Measurements from ENCODE around the gene CFAP90. TPM values are rescaled to one million over a fixed set of nuclear protein-coding genes. Genes with fewer than 3 reads are reported as not detected.

The CFAP90 gene
- total RNA-seq, 1 donor from 2014 or later = not detected

DNA sequence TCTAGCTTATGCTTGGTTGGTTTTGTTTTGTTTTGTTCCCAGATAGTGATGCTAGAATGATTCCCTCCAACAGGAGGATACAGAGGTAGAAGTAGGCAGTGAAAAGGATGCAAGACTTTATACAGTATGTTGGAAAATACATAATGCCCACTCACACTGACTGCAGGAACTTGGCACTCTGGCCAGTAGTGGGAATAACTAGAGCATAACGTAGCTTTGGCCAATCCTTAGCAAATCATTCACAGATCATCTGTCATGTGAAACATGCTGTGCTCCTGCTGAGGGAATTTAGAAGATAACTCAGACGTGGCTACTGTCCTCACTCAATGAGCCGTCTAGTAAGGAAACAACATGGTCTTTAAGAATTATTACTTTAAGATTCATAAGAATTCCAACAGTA, 13.5 kb downstream of the CFAP90 start:
- H3K4me3 Mint-ChIP-seq = no peak overlapping the region
- H3K36me3 Mint-ChIP-seq (ENCODE audit: low read depth) = no peaks in the 10 kb centered on the region
- no peak overlapping the region for H3K27ac Mint-ChIP-seq
- no peak for DNase-seq (ENCODE audit: low spot score)
- intact Hi-C loops (cut with micrococcal nuclease) = no loop called here
- no peaks in the 10 kb centered on the region for H3K9me3 Mint-ChIP-seq
- H3K4me1 Mint-ChIP-seq (ENCODE audit: low read depth) = no peaks in the 10 kb centered on the region
- peaks cover under 1% of the 10 kb centered on the region for H3K27me3 Mint-ChIP-seq (ENCODE audit: insufficient read depth)

DNA sequence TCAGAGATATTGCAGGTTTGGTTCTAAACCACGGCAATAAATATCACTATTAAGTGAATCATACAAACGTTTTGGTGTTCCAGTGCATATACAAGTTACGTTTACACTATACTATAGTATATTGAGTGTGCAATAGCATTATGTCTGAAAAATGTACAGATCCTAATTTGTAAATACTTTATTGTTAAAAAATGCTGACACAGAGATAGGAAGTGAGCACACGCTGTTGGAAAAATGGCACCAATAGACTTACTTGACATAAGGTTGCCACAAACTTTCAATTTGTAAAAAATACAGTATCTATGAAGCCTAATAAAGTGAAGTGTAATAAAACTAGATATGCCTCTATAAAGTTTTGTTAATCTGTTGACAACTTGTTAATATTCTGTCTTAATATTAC, 16.0 kb downstream of the CFAP90 start:
- intact Hi-C loops (cut with micrococcal nuclease) = no loop called here
- Mint-ChIP-seq H3K36me3 (ENCODE audit: low read depth) (no peaks in the 10 kb centered on the region), H3K4me3 (no peak overlapping the region), H3K27me3 (ENCODE audit: insufficient read depth) (no peaks in the 10 kb centered on the region), H3K4me1 (ENCODE audit: low read depth) (no peaks in the 10 kb centered on the region), H3K9me3 (no peaks in the 10 kb centered on the region), H3K27ac (no peak overlapping the region)
- no peak for DNase-seq (ENCODE audit: low spot score)

DNA sequence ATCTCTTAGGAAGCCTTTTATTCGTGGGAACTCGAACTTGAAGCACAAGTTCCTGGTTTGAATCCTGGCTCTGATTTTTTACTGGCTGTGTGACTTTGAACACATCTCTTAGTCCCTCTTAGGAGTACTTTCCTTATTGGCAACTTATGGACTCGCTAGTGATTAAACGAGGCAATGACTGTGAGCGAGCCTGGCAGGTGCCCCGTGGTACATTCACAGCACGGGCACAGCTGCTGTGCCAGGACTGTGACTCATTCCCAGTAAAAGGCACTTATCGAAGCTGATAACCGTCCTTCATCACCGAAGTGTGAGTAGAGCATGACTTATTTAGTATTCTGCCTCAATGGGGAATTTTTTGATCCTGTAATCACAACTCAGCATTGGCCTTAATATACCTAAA, 22.7 kb downstream of the CFAP90 start:
- H3K4me3 Mint-ChIP-seq = no peak overlapping the region
- no peak for DNase-seq (ENCODE audit: low spot score)
- H3K36me3 Mint-ChIP-seq (ENCODE audit: low read depth) = no peaks in the 10 kb centered on the region
- intact Hi-C loops (cut with micrococcal nuclease) = no loop called here
- no peaks in the 10 kb centered on the region for H3K4me1 Mint-ChIP-seq (ENCODE audit: low read depth)
- no peaks in the 10 kb centered on the region for H3K27me3 Mint-ChIP-seq (ENCODE audit: insufficient read depth)
- H3K27ac Mint-ChIP-seq = no peak overlapping the region
- H3K9me3 Mint-ChIP-seq = no peaks in the 10 kb centered on the region

- Mint-ChIP-seq H3K27ac (no peak overlapping the region), H3K27me3 (ENCODE audit: insufficient read depth) (no peaks in the 10 kb centered on the region), H3K4me3 (no peak overlapping the region), H3K9me3 (no peaks in the 10 kb centered on the region), H3K36me3 (ENCODE audit: low read depth) (no peaks in the 10 kb centered on the region), H3K4me1 (ENCODE audit: low read depth) (no peaks in the 10 kb centered on the region)
- intact Hi-C loops (cut with micrococcal nuclease) = no loop called here
- DNase-seq (ENCODE audit: low spot score) = no peak
These were observed 23.3 kb downstream of the CFAP90 start for GRCh38 chr5:7827610-7828009.

DNA sequence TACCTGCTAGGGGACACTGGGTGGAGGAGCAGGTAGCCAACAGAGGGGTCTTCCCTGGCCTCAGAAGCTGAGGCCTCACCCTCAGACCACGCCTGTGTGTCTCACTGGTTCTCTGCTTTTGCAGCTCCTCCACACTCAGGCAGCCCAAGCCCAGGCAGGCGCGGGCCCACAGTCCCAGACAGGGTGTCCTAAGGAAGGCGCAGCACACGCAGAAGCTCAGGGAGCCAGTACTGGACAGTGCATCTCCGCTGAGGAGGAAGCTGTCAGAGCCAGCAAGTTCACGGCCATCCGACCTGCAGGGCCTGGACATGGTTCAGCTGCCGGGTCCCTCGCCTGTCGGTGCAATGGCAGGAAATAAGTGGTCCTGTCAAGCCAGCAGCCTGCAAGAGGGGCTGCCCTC, 25.3 kb downstream of the CFAP90 start:
- Mint-ChIP-seq H3K36me3 (ENCODE audit: low read depth) (no peaks in the 10 kb centered on the region), H3K4me1 (ENCODE audit: low read depth) (no peaks in the 10 kb centered on the region), H3K27ac (no peak overlapping the region), H3K4me3 (no peak overlapping the region), H3K9me3 (no peaks in the 10 kb centered on the region), H3K27me3 (ENCODE audit: insufficient read depth) (no peaks in the 10 kb centered on the region)
- DNase-seq (ENCODE audit: low spot score) = no peak
- intact Hi-C loops (cut with micrococcal nuclease) = no loop called here

DNA sequence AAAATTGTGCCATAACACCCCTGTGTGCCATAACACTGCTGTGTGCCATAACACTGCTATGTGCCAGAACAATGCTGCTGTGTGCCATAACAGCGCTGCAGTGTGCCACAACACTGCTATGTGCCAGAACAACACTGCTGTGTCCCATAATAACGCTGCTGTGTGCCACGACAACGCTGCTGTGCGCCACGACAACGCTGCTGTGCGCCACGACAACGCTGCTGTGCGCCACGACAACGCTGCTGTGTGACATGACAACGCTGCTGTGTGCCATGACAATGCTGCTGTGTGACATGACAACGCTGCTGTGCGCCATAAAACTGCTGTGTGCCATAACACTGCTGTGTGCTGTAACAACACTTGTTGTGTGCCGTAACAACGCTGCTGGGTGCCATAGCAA, 25.9 kb downstream of the CFAP90 start:
- no peaks in the 10 kb centered on the region for H3K36me3 Mint-ChIP-seq (ENCODE audit: low read depth)
- no peaks in the 10 kb centered on the region for H3K9me3 Mint-ChIP-seq
- H3K4me1 Mint-ChIP-seq (ENCODE audit: low read depth) = no peaks in the 10 kb centered on the region
- intact Hi-C loops (cut with micrococcal nuclease) = no loop called here
- no peak overlapping the region for H3K27ac Mint-ChIP-seq
- H3K27me3 Mint-ChIP-seq (ENCODE audit: insufficient read depth) = no peaks in the 10 kb centered on the region
- no peak overlapping the region for H3K4me3 Mint-ChIP-seq
- no peak for DNase-seq (ENCODE audit: low spot score)

GRCh38 chr5:7823594-7823993, 27.3 kb downstream of the CFAP90 start:
- intact Hi-C loops (cut with micrococcal nuclease) = no loop called here
- H3K27ac Mint-ChIP-seq = no peak overlapping the region
- H3K27me3 Mint-ChIP-seq (ENCODE audit: insufficient read depth) = no peaks in the 10 kb centered on the region
- H3K4me1 Mint-ChIP-seq (ENCODE audit: low read depth) = no peaks in the 10 kb centered on the region
- DNase-seq (ENCODE audit: low spot score) = no peak
- no peak overlapping the region for H3K4me3 Mint-ChIP-seq
- H3K9me3 Mint-ChIP-seq = no peaks in the 10 kb centered on the region
- no peaks in the 10 kb centered on the region for H3K36me3 Mint-ChIP-seq (ENCODE audit: low read depth)

DNA sequence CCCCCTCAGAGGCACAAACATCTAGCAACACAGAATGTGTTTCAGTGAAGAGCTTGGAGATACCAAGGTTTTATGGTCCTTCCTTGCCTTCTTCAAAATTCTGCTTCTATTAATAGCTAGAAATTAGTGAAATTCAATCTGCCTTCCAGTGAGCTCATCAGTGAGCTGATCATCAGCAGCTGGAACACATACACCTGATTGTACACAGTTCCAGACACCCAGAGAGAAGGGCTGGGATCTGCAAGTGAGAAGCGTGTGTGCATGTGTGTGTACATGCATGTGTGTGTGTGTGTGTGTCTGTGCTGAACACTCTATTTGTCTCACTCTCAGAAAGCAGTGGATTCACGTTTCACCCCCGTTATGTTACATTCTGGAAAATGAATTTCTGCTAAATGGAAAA, 28.5 kb downstream of the CFAP90 start:
- Mint-ChIP-seq H3K27ac (no peak overlapping the region), H3K36me3 (ENCODE audit: low read depth) (no peaks in the 10 kb centered on the region)
- DNase-seq (ENCODE audit: low spot score) = no peak

DNA sequence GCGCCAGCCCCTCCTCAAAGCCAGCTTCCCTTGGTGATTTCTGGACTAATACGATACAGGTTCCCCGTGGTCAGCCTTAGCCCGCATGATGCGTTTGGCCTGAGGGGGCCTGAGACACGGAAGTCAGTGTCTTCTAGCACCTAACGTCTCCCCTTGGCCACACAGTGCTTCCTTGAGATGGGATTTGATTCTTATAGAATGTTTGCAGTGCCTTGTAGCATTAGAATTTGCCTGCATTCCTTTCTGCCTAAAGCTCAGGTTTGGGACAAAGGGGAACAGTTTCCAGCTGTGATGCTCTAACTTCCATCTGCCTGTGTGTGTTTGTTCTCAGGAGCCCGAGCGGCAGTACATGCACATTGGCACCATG, 34.4 kb downstream of the CFAP90 start:
- H3K27ac Mint-ChIP-seq = no peak overlapping the region
- no peak overlapping the region for H3K4me3 Mint-ChIP-seq
- no peak for DNase-seq (ENCODE audit: low spot score)
- peaks cover 12% of the 10 kb centered on the region for H3K27me3 Mint-ChIP-seq (ENCODE audit: insufficient read depth)
- H3K36me3 Mint-ChIP-seq (ENCODE audit: low read depth) = no peaks in the 10 kb centered on the region
- intact Hi-C loops (cut with micrococcal nuclease) = loop anchor here (1.0 to 5.0 kb wide), 2 partner anchors 49 to 995 kb away; no protein-coding TSS in a partner anchor
- H3K9me3 Mint-ChIP-seq = no peaks in the 10 kb centered on the region
- peaks cover 7% of the 10 kb centered on the region for H3K4me1 Mint-ChIP-seq (ENCODE audit: low read depth)

More for the DNA sequence above, 28.5 kb downstream of the CFAP90 start:
- intact Hi-C loops (cut with micrococcal nuclease) = no loop called here
- Mint-ChIP-seq H3K9me3 (no peaks in the 10 kb centered on the region), H3K27me3 (ENCODE audit: insufficient read depth) (no peaks in the 10 kb centered on the region), H3K4me1 (ENCODE audit: low read depth) (no peaks in the 10 kb centered on the region), H3K4me3 (no peak overlapping the region)

DNA sequence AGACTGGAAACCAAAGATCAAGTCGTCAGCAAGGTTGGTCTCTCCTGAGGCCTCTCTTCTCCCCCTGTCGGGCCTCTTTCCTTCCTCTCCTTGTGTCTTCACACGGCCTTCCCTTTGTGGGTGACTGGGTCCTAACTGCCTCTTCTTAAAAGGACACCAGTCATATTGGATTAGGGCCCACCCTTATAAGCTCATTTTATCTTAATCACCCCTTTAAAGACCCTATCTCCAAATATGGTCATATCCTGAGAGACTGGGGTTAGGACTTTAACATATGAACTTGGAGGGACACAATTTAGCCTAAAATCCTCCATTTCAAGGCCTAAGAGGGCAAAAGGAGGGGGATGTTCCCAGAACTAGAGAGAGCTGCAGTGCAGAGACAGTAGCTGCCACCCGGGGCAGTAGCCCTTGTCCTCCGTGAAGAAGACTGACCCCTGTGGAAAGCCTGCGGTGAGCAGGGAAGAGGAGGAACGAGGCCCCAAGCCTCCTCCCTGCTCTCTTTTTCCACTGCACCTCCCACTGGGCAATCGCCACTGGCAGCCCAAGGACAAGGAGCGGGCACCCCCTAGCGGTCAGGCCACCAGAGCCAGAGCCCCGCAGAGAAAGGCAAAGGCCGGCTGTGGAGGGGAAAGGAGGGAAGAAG, 34.9 kb downstream of the CFAP90 start:
- Mint-ChIP-seq H3K4me1 (ENCODE audit: low read depth) (peaks cover 7% of the 10 kb centered on the region), H3K27me3 (ENCODE audit: insufficient read depth) (peaks cover 12% of the 10 kb centered on the region), H3K27ac (no peak overlapping the region), H3K4me3 (no peak overlapping the region), H3K36me3 (ENCODE audit: low read depth) (no peaks in the 10 kb centered on the region), H3K9me3 (no peaks in the 10 kb centered on the region)
- DNase-seq (ENCODE audit: low spot score) = peak; percentile 47
- intact Hi-C loops (cut with micrococcal nuclease) = loop anchor here (1.0 to 5.0 kb wide), 2 partner anchors 49 to 995 kb away; no protein-coding TSS in a partner anchor

GRCh38 chr5:7814816-7815215, 36.1 kb downstream of the CFAP90 start:
- Mint-ChIP-seq H3K27ac (no peak overlapping the region), H3K36me3 (ENCODE audit: low read depth) (no peaks in the 10 kb centered on the region), H3K27me3 (ENCODE audit: insufficient read depth) (peaks cover 12% of the 10 kb centered on the region), H3K9me3 (no peaks in the 10 kb centered on the region), H3K4me1 (ENCODE audit: low read depth) (peaks cover 7% of the 10 kb centered on the region), H3K4me3 (no peak overlapping the region)
- no peak for DNase-seq (ENCODE audit: low spot score)
- intact Hi-C loops (cut with micrococcal nuclease) = loop anchor here (5.0 kb wide), 1 partner anchor 48 kb away; no protein-coding TSS in a partner anchor

GRCh38 chr5:7813576-7813975, 37.4 kb downstream of the CFAP90 start:
- DNase-seq (ENCODE audit: low spot score) = no peak
- Mint-ChIP-seq H3K4me3 (no peak overlapping the region), H3K27ac (no peak overlapping the region), H3K9me3 (no peaks in the 10 kb centered on the region), H3K27me3 (ENCODE audit: insufficient read depth) (peaks cover 12% of the 10 kb centered on the region), H3K4me1 (ENCODE audit: low read depth) (peaks cover 7% of the 10 kb centered on the region), H3K36me3 (ENCODE audit: low read depth) (no peaks in the 10 kb centered on the region)
- intact Hi-C loops (cut with micrococcal nuclease) = no loop called here

DNA sequence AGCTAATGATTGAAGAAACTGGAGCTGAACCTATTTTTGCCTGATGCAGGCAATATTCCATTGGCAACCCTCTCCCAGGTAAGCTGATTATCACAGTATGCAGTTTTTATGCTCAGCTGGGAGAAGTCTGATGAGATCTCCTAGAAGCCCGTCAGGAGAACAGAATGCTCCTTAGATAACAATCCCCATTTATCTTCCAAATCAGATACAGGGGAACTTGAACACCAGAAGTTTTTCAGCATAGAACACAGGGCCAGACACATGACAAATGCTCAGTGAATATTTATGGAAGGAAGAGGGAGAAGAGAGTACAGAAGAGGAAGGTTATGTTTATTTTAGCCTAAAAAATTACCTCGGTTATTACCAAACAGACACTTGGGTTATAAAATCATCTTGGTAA, 37.9 kb downstream of the CFAP90 start:
- no peak for DNase-seq (ENCODE audit: low spot score)
- Mint-ChIP-seq H3K36me3 (ENCODE audit: low read depth) (no peaks in the 10 kb centered on the region), H3K4me3 (no peak overlapping the region), H3K27me3 (ENCODE audit: insufficient read depth) (peaks cover 15% of the 10 kb centered on the region), H3K4me1 (ENCODE audit: low read depth) (peaks cover 7% of the 10 kb centered on the region), H3K9me3 (no peaks in the 10 kb centered on the region), H3K27ac (no peak overlapping the region)
- intact Hi-C loops (cut with micrococcal nuclease) = no loop called here

DNA sequence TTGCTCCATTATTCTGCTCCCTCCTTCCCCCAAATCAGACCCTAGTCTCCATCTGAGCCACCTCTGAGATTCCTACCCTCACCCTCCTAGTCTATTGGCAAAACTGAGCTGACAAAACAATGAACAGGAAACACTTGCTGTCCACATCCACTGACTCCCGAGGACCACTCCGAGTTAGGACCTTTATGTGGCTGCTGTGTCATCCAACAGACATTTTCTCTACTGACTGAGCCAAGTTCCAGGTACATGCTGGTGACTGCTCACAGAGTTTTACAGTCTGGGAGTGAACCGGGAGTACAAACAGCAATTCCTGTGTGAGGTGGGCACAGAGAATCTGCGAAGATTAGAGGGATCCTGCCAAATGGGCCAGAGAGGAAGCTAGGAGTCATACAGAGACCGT, 39.2 kb downstream of the CFAP90 start:
- intact Hi-C loops (cut with micrococcal nuclease) = no loop called here

More for the DNA sequence above, 39.2 kb downstream of the CFAP90 start:
- H3K27ac Mint-ChIP-seq = no peak overlapping the region
- DNase-seq (ENCODE audit: low spot score) = no peak
- peaks cover 17% of the 10 kb centered on the region for H3K27me3 Mint-ChIP-seq (ENCODE audit: insufficient read depth)
- H3K36me3 Mint-ChIP-seq (ENCODE audit: low read depth) = no peaks in the 10 kb centered on the region
- H3K4me1 Mint-ChIP-seq (ENCODE audit: low read depth) = peaks cover 7% of the 10 kb centered on the region
- H3K4me3 Mint-ChIP-seq = no peak overlapping the region
- no peaks in the 10 kb centered on the region for H3K9me3 Mint-ChIP-seq

All from activated T-helper 1 cell treated with anti-CD3 and anti-CD28 coated beads, Interleukin-12 subunit alpha, Interleukin-12 subunit beta, Interleukin-2, Interleukin-4 antibody, amounts not matched to agents 30 ng/mL and 10 ng/mL and 1 ng/mL, durations not matched to agents 14 hours and 24 hours and 36 hours (primary cell).